NK-92 treated with Interleukin-12 subunit alpha and Interleukin-12 subunit beta, amount 100 ng/mL, for 24 hours (cell line): ENCODE measurements around the gene TAOK1.
"Not testable (repeated sequence)": the region's sequence is repeated elsewhere in the genome, so short reads cannot be mapped to it uniquely, and the experiment has no call there.

Experiments used
- DNase-seq: peaks from one replicate; lab custom pipeline; 2025; lab: John Stamatoyannopoulos, UW

TAOK1 gene

DNA sequence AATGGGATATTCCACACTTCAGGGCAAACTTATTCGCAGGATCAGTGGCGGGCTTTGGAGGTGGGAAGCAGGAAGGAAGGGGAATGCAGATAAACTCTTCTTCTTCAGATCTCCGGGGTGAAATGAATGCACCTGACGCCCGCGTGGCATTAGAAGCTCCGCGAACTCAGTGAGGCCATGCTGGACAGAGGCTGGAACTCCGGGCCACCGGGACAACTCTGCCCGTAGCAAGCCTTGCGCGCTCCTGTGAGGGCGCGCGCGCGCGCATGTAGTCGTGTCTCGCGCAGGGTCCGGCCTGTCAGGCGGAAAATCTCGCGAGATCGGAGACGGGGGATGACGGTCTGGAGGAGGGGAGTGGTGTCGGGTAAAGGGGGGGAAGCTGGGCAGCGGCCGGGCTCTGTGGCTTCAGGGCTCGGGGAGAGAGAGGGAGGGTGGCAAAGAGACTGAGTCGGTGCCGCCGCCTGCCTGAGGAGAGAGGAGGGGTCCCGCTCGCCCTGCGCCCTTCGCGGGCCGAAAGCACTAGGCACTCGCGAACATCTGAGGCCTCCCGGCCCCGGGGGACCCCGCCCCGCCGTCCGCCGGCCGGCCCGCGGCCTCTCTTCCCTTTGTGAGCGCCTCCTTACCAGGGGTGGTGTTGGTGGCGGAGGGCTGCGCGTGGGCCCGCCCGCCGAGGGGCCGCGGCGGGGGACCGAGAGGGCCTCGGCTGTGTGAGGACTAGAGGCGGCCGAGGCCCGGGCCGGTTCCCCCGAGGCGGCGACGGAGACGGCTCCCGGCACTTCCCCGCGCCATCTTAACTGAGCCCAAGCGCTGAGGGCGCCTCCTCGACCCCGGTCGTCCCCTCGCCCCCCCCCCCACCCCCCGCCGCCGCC lies at the start of gene TAOK1:
Gene TAOK1 (plus strand): TSS at position 382 of the 869 bp plus-strand sequence. CDS start 61,186 bp downstream, outside the sequence.
- peak; percentile 98 for DNase-seq

DNA sequence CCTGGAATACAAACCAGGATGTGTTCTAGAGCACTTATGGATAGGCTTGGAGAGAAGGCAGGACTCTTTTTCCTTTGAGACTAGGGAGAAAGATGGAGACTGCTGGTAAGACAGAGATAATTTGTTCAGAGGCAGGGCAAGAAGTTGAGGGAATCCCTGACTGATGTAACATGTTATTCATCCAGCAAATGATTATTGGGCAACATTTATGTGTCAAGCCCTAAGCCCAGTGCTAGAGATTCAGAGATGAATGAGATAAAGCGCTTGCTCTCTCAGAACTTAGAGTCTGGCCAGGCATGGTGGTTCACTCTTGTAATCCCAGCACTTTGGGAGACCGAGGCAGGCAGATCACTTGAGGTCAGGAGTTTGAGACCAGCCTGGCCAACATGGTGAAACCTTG lies 48.4 kb upstream of the TAOK1 start:
- no peak for DNase-seq

DNA sequence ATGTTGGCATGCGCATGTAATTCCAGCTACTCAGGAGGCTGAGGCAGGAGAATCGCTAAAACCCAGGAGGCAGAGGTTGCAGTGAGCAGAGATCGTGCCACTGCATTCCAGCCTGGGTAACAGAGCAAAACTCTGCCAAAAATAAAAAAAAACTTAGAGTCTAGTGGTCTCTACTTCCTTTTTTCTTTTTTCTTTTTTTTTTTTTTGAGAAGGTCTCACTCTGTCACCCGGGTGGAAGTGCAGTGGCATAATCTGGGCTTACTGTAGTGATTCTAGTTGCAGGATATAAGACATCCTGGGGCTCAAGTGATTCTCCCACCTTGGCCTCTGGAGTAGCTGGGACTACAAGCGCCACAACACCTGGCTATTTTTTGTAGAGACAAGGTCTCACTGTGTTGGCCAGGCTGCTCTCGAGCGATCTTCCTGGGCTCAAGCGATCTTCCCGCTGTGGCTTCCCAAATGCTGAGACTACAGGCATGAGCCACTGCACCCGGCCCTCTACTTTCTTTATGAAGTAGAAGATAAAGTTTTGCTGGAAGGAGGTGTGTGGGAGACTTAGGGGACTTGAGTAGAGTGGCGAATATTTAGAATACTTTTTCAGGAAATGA lies 47.9 kb upstream of the TAOK1 start:
- no peak for DNase-seq

DNA sequence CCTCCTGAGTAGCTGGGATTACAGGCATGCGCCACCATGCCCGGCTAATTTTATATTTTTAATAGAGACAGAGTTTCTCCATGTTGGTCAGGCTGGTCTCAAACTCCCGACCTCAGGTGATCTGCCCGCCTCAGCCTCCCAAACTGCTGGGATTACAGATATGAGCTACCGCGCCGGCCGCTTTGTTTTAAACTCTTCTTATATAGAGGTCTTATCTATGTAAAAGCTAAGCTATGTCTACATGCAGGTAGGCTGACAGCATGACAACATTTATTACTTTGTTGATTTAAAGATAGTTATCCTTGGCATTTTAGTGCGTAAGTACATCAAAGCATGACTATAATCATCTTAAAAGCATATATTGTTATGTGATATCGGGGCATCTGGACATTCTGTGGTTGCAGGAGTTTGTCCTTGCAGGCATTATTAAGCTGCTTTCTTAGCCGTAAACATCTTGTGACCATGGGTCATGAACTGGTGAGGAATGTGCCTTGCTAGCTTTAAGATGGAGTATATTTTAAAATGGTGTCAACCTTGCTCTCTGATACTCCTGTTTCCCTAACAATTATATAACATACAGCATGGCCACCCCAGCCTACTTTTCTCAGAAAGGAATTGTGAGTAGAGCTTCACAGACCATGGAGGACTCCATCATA lies 45.8 kb upstream of the TAOK1 start:
- no peak for DNase-seq

DNA sequence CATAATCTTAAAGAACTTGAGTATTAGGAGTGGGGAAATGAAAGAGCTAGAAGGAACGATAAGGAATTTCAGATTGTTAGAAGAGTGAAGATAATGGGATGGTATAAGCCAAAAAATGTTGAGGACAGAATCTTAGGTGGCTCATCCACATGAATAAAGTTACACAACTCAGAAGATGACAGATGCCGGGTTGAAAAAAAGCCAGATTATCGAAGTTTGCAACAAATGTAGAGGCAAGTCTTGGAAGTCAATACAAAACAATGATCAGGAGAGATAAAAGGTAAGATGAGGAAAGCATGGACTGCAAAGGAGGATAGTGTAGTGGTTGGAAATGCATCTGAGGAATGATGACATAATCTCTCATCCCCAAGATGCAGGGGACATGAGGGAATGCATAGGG lies 45.1 kb upstream of the TAOK1 start:
- DNase-seq, result no peak

DNA sequence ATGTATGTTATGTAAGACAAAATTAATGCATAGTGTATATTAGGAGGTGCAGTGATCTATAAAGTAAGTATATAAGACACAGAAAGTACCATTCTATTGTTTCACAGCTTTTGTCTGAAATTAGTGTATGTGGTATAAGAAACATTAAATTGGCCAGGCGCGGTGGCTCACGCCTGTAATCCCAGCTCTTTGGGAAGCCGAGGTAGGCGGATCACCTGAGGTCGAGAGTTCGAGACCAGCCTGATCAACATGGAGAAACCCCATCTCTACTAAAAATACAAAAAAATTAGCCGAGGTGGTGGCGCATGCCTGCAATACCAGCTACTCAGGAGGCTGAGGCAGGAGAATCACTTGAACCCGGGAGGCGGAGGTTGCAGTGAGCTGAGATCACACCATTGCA lies 44.7 kb upstream of the TAOK1 start:
- not testable (repeated sequence) for DNase-seq

DNA sequence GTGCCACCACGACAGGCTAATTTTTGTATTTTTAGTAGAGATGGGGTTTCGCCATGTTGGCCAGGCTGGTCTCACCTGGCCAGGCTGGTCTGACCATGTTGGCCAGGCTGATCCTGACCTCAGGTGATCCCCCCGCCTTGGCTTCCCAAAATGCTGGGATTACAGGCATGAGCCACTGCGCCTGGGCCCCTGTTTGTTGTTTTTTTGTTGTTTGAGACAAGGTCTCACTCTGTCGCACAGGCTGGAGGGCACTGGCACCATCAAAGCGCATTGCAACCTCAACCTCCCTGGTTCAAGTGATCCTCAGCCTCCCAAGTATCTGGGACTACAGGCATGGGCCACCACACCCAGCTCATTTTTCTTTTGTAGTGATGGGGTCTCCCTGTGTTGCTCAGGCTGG lies 43.7 kb upstream of the TAOK1 start:
- DNase-seq, result no peak

DNA sequence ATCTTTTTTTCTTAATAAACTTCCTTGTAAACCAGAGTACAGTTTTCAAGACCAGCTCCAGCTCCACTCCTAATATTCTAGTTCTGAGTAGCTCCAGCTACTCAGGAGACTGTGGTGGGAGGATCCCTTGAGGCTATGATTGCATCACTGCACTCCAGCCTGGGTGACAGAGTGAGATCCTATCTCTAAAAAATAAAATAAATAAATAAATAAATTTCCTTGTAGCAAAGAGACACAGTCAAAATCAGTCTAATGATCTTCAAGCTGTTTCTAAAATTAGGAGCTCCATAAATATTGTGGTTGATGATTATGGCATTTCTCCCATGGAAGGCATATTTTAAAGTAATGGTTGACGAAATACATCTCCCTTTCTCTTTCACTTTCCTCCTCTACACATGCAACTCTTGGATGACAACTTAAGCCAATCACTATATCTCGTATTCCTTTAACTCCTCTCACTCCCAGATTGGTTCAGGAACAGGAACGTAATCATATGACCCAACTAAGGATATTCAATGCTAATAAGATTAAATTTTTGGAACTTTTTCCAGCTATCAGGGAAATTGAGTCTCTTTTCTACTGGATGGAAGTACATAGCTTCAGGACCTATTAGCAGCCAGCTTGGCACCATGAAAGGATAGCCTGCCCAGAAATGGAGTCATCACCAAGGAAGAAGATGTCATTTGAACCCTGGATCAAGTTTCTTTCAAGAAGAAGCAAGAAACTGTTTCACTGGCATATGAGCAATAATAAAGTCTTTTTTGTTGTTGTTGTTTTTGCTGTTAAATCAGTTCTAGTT lies 42.1 kb upstream of the TAOK1 start:
- no peak for DNase-seq

DNA sequence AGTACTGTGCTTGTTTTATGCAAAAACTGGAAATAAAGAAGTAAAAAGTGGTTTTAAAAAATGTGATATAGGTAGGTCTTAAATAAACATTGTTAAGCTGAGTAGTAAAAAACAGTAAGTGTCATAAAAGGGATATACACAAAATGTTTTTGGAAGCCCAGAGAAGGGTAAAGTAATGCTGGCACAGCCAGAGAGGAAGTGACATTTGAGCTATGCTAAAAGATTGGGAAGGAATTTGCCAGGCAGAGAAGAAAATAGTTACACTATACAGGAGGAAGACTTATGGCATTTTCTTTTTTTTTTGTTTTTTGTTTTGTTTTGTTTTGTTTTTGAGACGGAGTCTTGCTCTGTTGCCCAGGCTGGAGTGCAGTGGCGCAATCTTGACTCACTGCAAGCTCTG lies 40.8 kb upstream of the TAOK1 start:
- no peak for DNase-seq

DNA sequence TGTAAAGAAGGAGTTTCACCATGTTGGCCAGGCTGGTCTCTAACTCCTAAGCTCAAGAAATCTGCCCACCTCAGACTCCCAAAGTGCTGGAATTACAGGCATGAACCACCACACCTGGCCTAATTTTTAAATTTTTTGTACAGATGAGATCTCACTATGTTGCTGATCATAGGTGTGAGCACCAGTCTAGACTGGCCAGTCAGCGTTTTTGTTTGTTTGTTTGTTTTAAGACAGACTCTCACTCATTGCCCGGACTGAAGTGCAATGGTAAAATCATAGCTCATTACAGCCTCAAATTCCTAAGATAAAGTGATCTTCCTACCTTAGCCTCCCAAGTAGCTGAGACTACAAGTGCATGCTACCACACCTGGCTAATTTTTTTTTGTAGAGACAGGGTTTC lies 38.0 kb upstream of the TAOK1 start:
- DNase-seq, result no peak

DNA sequence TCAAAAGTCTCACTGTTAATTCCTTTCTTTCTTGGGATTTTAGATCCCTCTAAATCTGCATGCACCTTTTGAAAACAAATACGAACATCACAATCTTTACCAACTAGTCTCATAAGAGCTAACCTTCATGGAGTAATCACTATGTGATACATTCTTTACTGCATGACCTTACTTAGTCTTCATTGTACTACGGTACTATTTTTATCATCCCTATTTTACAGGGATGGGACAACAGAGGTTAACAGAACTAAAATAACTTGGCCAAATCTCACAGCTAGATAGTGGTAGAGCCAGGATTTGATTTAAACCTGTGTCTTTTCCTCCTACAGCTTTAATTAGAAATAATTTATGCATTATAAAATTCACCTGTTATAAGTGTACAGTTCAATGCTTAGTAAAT lies 32.9 kb upstream of the TAOK1 start:
- DNase-seq, result no peak

DNA sequence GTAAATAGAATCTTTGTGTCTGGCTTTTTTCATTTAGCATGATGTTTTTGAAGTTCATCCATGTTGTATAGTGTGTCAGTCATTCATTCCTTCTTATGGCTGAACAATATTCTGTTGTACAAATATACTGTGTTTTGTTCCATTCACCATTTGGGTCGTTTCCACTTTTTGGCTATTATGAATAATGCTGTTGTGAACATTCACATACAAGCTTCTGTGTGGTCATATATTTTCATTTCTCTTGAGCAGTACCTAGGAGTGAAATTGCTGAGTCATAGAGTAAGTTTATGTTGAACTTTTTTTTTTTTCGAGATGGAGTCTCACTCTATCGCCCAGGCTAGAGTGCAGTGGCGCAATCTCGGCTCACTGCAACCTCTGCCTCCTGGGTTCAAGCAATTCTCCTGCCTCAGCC lies 32.3 kb upstream of the TAOK1 start:
- no peak for DNase-seq

DNA sequence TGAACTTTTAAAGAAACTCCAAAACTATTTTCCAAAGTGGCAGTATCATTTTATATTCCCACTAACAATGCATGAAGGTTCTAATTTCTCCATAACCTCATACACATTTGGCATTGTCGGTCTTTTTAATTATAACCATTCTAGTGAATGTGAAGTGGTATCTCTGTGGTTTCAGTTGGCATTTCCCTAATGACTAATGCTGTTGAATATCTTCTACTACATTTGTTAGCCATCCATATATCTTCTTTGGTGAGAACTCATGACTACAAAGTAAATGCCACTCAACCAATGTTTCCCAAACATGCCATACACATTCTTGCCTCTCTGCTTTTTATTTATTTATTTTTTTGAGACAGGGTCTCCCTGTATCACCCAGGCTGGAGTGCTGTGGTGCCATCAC lies 31.7 kb upstream of the TAOK1 start:
- DNase-seq, result no peak

DNA sequence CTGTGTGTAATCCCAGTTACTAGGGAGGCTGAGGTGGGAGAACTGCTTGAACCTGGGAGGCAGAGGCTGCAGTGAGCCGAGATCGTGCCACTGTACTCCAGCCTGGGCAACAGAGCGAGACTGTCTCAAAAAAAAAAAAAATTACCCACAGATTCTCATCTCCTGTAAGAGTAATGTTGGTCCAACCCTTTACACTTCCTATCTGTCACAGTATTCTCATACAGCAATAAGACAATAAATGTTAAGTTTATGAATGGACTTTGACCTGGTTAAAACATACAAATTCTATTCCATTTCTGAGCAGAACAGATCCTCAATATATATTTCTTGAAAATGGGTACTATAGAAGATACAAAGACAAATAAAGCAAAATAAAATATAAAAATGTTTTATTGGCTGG lies 30.4 kb upstream of the TAOK1 start:
- DNase-seq, result no peak

DNA sequence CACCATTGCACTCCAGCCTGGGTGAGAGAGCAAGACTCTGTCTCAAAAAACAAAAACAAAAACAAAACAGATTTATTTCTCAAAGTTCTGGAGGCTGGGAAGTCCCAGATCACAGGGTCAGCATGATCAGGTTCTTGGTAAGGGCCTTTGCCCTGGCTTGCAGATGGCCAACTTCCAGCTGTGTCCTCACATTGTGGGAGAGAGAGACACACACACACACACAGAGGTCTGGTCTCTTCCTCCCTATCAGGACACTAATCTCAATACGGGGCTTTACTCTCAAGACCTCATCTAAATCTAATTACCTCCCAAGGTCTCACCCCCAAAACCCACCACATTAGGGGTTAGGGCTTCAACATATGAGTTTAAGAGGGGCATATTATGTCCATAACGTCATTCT lies 26.4 kb upstream of the TAOK1 start:
- no peak for DNase-seq

DNA sequence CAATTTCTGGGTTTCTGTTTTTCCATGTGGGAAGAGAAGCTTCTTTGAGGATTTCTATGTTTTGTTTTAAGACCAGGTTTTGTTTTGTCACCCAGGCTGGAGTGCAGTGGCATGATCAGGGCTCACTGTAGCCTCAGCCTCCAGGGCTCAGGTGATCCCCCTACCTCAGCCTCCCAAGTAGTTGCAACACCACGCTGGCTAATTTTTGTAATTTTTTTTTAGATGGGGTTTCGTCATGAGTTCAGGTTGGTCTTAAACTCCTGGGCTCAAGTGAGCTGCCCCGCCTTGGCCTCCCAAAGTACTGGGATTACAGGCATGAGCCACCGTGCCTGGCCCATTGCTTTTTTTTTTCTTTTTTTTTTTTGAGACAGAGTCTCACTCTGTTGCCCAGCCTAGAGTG lies 25.5 kb upstream of the TAOK1 start:
- no peak for DNase-seq

DNA sequence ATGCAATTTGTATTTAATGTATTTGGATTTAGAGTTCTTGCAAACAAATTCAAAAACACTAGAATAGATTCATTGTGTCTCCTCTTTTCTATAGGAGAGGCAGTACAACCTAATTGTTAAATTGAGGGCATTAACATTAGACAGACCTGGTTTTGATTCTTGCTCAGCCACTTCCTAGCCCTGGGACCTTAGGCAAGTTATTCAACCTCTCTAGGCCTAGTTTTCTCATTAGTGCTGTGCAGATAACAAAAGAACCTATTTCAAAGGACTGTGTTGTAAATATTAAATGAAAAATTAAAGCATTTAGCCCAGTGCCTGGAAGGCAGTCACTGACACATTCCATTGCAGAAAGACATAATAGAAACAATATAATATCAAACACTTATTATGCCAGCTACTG lies 22.0 kb upstream of the TAOK1 start:
- no peak for DNase-seq

DNA sequence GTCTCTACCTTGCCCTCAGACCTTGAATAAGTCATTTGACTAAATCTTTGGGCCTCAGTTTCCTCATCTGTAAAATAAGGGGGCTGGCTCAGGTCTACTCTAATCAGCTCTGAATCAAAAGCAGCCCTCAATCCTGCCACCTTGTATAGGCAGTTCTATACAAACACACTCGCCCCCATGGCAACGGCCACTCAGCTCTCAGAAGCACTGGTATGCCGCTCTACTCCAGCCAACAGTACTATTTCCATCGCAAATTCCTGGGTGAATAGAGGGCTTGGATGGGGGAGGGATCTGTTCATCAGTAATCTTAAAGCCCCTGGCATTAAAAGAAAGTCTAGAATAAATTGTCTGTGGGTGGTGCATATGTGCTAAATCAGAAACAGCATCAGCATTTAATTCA lies 21.2 kb upstream of the TAOK1 start:
- DNase-seq, result no peak

DNA sequence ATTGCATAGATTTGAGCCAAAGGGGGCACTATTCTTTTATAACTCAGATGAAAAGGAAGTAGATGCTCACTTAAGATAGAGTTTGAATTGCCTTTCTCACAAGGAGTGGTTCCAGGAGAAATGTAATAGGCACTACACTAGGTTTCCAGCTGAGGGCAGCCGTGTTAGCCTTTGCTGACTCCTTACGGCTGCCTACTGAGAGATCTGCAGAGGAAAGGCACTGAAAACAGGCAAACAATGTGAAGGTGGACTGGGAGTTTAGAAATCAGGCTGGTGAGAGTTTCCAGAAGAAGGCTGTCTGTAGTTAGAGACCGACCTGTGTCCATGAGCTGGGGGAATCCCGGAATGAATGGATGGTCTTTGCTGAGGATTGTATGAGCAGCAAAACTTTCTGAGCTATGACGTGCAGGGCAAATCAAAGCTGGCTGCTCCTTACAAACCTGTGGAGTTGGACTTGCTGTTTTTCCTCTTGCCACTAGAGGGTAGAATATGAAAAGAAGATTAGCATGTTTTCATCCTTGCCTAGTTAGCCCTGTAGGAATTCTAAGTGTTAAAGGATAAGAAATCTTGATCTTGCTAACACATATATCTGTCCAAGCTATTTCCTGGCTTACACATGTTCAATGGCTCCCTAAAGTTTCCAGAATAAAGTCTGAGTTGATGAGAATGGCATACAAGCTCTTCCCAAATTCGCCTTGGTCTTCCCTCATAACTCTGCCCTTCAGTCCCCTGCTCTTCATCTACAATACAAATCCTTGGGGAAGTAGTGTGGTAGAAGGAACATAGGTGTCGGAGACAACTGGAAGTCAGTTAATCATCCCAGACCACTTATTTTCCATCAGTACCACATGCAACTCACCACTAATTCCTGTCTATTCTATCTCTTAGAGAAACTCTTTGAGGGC lies 20.1 kb upstream of the TAOK1 start:
- DNase-seq, result no peak

DNA sequence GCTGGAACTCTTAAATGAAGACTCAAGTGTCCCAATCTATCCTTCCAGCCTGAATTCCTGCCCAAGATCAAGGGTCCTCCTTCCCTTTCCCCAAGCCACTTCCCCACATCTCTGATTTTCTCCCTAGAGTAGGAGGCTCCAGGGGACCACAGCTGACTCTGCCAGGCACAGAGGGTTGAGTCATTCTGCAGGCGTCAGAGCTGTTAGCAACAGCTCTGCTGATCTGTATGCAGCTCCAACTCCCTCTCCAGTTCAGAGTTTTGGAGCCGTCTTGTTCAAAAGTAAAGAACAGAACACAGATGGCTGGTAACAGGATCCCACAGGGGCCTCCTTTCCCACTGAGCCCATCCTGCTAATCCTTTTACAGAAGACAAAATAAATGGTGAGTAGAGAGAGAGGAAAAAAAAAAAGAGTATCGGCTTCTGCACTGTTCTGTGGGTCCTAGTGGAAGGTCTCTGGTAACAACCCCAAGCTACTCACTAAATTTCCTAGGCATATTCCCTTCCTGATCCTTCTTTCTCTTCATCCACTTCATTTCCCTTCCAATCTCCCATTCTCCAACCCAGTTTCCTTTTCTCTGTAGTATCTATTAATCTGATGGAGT lies 13.4 kb upstream of the TAOK1 start:
- DNase-seq, result no peak

DNA sequence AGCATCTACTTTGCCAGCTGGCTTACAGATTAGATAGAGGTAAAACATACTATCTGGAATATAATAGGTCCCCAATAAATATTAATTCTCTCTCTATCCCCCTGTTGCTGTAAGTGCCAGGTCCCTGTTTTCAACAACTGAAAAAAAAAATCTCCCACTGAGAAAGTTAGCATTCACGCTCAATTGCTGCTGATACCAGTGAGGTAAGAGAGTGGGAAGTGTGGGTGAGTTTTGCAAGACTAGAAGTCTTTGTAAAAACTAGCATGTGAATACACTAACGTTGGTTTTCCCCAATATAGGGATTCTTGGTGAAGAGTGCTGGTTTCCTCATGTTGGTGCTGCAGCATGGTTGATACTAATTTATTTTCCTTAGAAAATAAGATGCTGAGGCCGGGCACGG lies 11.7 kb upstream of the TAOK1 start:
- no peak for DNase-seq
